AG04449 (cell line): ENCODE measurements around the gene ZNF587B.
"Not testable (repeated sequence)": the region's sequence is repeated elsewhere in the genome, so short reads cannot be mapped to it uniquely, and the experiment has no call there.

ENCODE experiments used
- CTCF ChIA-PET: fragments of 350-600 bp; formaldehyde crosslinking; extraction: SDS; loops from one replicate; lab custom pipeline; 2021; ENCODE audit warnings: antibody characterized with exemption; lab: Yijun Ruan, JAX
- POLR2A ChIA-PET: fragments of 400-600, 350-600 bp; formaldehyde crosslinking; extraction: SDS; loops from one replicate; lab custom pipeline; 2020; ENCODE audit warnings: antibody characterized with exemption, inconsistent platforms; lab: Yijun Ruan, JAX
- DNase-seq: peaks from one replicate; pipeline ENCODE4 v3.0.0-alpha.2; 2010; ENCODE audit warnings: low read depth, low spot score
- H3K4me3 ChIP-seq: 2 replicates; pipeline ENCODE4 v1.5.1; 2011; ENCODE audit warnings: low read depth, mild to moderate bottlenecking, control low read depth, low read length
- TF ChIP-seq, protein P1 (sequence below): IDR thresholded peaks from one replicate; pipeline ENCODE4 v1.5.1; 2011; ENCODE audit warnings: mild to moderate bottlenecking, moderate library complexity, low read length, control low read depth, inconsistent platforms; ENCODE audit not compliant: insufficient read depth; ENCODE audit errors: missing control alignments

Gene ZNF587B

DNA sequence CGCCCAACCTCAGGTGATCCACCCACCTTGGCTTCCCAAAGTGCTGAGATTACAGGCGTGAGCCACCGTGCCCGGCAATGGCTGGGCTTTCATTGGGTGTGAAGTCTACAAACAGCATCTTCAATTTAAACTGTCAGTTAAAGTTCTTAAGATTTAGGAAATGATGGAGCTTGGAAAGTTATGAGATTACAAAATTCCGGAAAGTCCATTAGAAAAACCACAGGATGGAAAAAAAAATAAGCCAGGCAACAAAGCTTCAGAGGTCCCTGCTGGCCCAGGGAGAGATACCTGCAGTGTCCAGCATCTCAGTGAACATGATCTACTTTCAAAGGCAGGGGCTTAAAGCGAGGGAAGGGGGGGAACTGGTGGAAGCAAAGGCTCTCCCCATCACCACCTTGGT is 4.6 kb upstream of the ZNF587B start:
- TF ChIP-seq, protein P1, sequence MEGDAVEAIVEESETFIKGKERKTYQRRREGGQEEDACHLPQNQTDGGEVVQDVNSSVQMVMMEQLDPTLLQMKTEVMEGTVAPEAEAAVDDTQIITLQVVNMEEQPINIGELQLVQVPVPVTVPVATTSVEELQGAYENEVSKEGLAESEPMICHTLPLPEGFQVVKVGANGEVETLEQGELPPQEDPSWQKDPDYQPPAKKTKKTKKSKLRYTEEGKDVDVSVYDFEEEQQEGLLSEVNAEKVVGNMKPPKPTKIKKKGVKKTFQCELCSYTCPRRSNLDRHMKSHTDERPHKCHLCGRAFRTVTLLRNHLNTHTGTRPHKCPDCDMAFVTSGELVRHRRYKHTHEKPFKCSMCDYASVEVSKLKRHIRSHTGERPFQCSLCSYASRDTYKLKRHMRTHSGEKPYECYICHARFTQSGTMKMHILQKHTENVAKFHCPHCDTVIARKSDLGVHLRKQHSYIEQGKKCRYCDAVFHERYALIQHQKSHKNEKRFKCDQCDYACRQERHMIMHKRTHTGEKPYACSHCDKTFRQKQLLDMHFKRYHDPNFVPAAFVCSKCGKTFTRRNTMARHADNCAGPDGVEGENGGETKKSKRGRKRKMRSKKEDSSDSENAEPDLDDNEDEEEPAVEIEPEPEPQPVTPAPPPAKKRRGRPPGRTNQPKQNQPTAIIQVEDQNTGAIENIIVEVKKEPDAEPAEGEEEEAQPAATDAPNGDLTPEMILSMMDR: no peak
- DNase-seq: no peak
- ChIA-PET CTCF (no interaction called here), POLR2A (no interaction called here)
- H3K4me3 ChIP-seq: no peak overlapping the region

DNA sequence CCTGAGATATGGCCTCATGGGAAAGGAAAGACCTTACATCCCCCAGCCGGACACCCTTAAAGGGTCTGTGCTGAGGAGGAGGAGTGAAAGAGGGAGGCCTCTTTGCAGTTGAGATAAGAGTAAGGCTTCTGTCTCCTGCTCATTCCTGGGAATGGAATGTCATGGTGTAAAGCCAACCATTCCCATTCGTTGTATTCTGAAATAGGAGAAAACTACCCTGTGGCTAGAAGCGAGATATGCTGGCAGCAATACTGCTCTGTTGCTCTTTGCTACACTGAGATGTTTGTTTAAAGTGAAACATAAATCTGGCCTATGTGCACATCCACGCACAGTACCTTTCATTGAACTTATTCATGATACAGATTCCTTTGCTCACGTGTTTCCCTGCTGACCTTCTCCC is 783 bp upstream of the ZNF587B start:
- TF ChIP-seq, protein P1: no peak
- DNase-seq: no peak
- POLR2A ChIA-PET: no interaction called here
- no peak overlapping the region for H3K4me3 ChIP-seq
- CTCF ChIA-PET: interaction anchor here (0.9 to 1.0 kb wide), 2 partner anchors 10 to 74 kb away, joined by 3 to 4 read pairs; no protein-coding TSS in a partner anchor

DNA sequence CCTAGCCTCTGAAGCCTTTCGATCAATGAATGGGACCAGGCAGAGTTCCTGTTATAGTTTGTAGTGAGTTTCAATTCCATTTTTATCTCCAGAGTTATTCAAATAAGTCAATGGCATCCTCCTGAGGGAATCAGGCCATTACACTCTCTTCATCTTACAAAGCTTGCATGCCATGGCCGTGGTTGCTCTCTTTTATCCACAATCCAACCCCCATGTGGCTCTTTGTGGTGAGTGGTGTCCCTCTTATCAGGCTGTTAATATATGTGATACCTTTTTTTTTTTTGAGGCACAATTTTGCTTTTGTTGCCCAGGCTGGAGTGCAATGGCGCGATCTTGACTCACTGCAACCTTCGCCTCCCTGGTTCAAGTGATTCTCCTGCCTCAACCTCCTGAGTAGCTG is 6.9 kb downstream of the ZNF587B start:
- CTCF ChIA-PET, POLR2A ChIA-PET, DNase-seq, H3K4me3 ChIP-seq: not testable (repeated sequence)

DNA sequence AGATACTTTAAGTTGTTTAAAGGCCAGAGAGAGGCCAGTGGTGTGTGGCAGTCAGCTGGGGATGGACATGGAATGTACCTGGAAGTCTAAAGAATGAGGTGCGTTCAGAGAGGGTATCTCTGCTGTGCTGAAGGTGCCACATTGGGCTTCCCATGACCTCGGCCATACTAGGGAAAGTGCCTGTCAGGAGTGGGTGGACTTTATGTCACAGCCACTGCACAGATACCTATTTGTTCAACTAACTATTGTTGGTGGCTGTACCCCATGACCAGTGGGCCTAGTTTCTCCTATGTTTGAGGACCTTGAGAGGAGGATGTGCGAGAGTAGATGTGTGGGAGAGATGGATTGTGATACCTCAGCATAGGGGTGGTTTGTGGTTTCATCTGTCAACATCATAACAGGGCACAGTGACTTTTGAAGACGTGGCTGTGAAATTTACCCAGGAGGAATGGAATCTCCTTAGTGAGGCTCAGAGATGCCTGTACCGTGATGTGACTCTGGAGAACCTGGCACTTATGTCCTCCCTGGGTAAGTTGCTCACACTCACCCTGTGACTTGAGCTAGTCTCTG is 8.6 kb downstream of the ZNF587B start:
- CTCF ChIA-PET, POLR2A ChIA-PET, DNase-seq, H3K4me3 ChIP-seq: not testable (repeated sequence)

DNA sequence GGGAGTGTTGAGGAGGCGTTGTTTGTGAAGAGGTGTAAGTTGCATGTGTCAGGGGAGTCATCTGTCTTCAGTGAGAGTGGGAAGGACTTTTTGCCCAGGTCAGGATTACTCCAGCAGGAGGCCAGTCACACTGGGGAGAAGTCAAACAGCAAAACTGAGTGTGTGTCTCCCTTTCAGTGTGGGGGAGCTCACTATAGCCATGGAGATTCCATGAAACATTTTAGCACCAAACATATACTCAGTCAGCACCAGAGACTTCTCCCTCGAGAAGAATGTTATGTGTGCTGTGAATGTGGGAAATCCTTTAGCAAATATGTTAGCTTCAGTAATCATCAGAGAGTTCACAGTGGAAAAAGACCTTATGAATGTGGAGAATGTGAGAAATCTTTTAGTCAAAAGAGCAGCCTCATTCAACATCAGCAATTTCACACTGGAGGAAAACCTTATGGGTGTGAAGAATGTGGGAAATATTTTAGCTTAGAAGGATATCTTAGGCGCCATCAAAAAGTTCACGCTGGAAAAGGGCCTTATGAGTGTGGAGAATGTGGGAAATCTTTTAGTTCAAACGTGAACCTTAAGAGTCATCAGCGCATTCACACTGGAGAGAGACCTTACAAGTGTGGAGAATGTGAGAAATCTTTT is 11.1 kb downstream of the ZNF587B start:
- no peak overlapping the region for H3K4me3 ChIP-seq
- ChIA-PET CTCF (no interaction called here), POLR2A (no interaction called here)
- DNase-seq: peak; percentile 70
- TF ChIP-seq, protein P1: no peak

DNA sequence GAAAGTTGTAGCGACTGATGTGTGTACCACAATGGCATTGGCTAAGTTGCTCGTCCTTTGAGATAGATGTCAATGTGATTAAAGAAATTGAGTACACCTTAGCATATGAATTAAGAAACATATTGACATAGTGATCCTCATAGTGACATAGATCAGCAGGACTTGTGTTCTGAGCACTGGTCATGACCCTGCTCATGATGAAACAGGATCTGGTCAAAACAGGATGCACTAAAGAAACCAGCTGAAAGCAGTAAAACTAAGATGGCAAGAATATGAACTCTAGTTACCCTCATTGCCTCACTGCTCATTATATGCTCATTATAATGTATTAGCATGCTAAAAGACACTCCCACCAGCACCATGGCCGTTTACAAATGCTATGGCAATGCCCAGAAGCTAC is 17.1 kb downstream of the ZNF587B start:
- CTCF ChIA-PET, DNase-seq, H3K4me3 ChIP-seq: not testable (repeated sequence)
- POLR2A ChIA-PET: interaction anchor here (0.6 kb wide), 1 partner anchor 28 kb away, joined by 3 read pairs; no protein-coding TSS in a partner anchor

DNA sequence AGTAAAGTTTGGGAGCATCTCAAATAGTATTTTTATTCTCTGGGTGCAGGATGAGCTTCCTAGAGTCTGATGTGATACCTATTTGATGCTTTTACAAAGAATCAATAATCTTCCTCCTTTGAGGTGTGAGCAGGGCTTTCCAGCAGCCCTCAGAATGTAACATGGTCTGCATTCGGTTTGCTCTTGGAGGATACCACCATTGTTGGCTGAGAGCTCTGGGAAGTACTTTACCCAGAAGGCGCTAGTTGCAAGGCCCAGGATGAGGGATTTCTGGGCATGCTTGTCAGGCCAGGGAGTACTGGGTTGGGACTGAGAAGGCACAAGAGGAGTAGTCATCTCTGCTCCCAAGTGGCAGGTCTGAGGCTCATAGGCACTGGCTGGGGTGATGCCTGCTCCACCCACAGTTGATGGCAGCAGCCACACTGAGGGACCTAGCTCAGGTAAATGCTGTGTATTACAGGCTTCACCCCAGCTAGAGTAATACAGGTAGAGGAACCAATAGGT is 19.1 kb downstream of the ZNF587B start:
- H3K4me3 ChIP-seq: peak overlapping the region; percentile 87
- DNase-seq, CTCF ChIA-PET: not testable (repeated sequence)
- POLR2A ChIA-PET: interaction anchor here (0.6 to 1.0 kb wide), 2 partner anchors 34 to 365 kb away, joined by 3 read pairs; partner anchors contain the start of gene ZNF552

DNA sequence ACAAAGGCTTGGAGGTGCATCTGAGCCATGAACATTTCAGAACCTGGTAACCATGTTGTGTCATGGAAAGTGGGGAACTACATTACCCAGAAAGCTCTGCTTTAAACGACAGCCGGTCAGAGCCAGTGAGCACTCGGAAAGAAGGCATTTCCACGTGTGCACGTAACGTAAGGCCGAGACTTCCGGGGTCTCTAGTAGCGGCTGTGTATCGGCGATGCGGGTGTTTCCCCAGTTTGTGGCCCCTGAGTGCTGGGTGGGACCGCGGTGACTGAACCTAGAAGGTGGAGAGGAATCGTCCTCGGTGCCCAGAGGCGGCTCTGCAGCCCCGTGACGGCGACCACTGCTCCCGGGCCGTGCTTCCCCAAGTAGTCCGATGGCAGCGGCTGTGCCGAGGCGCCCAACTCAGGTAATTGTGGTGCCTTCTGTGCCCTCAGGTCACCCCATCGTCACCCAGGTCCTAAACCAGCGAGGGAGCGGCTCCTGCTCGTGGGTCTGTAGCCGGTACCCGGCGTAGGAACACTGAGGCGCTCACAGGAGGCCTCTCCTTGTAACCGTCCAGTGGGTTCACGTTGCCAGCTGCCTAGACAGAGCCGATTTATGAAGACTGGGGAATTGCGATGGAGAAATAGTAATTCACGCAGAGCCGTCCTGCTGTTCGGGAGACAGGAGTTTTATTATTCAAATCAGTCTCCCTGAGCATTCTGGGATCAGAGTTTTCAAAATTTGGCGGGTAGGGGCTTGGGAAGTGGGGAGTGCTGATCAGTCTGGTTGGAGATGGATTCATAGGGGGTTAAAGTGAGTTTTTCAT is 19.8 kb downstream of the ZNF587B start, which contains the start of gene ZNF587:
Gene ZNF587 (plus strand): TSS at position 194 of the 808 bp plus-strand sequence. CDS start 180 bp downstream, at position 374.
- CTCF ChIA-PET: not testable (repeated sequence)
- POLR2A ChIA-PET: interaction anchor here (0.6 to 1.0 kb wide), 2 partner anchors 35 to 366 kb away, joined by 3 read pairs; partner anchors contain the start of gene ZNF552
- H3K4me3 ChIP-seq: peak within 1 kb of the TSS; percentile 87
- peak; percentile 38 for DNase-seq
